ENCODE results near the gene RAB11FIP3. TPM values are rescaled to one million over a fixed set of nuclear protein-coding genes. Genes with fewer than 3 reads are reported as not detected.

The RAB11FIP3 gene
- total RNA-seq, 2 donors from 2014 or later, result 19.9 to 43.8 TPM

GRCh38 chr16:523097-523741 lies 97.8 kb downstream of the RAB11FIP3 start:
- Histone ChIP-seq H3K27ac (no peak overlapping the region), H3K36me3 (peaks cover 28% of the 10 kb centered on the region)
- DNase-seq (ENCODE audit: low spot score), result no peak

GRCh38 chr16:524274-525040 lies 99.0 kb downstream of the RAB11FIP3 start:
- no peak for DNase-seq (ENCODE audit: low spot score)
- H3K9me3 ChIP-seq, result no peaks in the 10 kb centered on the region
- H3K4me3 ChIP-seq, result no peak overlapping the region
- no peak overlapping the region for H3K27ac ChIP-seq
- H3K36me3 ChIP-seq, result peaks cover 18% of the 10 kb centered on the region
- H3K4me1 ChIP-seq, result peaks cover 0 to 32% of the 10 kb centered on the region in 2 donors
- TF ChIP-seq, protein P1, sequence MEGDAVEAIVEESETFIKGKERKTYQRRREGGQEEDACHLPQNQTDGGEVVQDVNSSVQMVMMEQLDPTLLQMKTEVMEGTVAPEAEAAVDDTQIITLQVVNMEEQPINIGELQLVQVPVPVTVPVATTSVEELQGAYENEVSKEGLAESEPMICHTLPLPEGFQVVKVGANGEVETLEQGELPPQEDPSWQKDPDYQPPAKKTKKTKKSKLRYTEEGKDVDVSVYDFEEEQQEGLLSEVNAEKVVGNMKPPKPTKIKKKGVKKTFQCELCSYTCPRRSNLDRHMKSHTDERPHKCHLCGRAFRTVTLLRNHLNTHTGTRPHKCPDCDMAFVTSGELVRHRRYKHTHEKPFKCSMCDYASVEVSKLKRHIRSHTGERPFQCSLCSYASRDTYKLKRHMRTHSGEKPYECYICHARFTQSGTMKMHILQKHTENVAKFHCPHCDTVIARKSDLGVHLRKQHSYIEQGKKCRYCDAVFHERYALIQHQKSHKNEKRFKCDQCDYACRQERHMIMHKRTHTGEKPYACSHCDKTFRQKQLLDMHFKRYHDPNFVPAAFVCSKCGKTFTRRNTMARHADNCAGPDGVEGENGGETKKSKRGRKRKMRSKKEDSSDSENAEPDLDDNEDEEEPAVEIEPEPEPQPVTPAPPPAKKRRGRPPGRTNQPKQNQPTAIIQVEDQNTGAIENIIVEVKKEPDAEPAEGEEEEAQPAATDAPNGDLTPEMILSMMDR (IDR thresholded peaks at IDR 0.05), result no peak
- no peaks in the 10 kb centered on the region for H3K27me3 ChIP-seq

More at GRCh38 chr16:523097-523741, 97.8 kb downstream of the RAB11FIP3 start:
- no peaks in the 10 kb centered on the region for H3K27me3 ChIP-seq
- H3K9me3 ChIP-seq, result no peaks in the 10 kb centered on the region
- peaks cover 0 to 20% of the 10 kb centered on the region in 2 donors for H3K4me1 ChIP-seq
- TF ChIP-seq, protein P1 (IDR thresholded peaks at IDR 0.05), result no peak
- no peak overlapping the region for H3K4me3 ChIP-seq

GRCh38 chr16:525123-525519 lies 99.7 kb downstream of the RAB11FIP3 start:
- no peak overlapping the region for H3K4me3 ChIP-seq
- H3K27me3 ChIP-seq, result no peaks in the 10 kb centered on the region
- H3K27ac ChIP-seq, result no peak overlapping the region
- H3K36me3 ChIP-seq, result peaks cover 12% of the 10 kb centered on the region
- peaks cover 0 to 39% of the 10 kb centered on the region in 2 donors for H3K4me1 ChIP-seq
- DNase-seq (ENCODE audit: low spot score), result no peak
- no peaks in the 10 kb centered on the region for H3K9me3 ChIP-seq
- TF ChIP-seq, protein P1 (IDR thresholded peaks at IDR 0.05), result no peak

GRCh38 chr16:525520-526180 lies 100.2 kb downstream of the RAB11FIP3 start:
- peaks cover 0 to 44% of the 10 kb centered on the region in 2 donors for H3K4me1 ChIP-seq
- no peaks in the 10 kb centered on the region for H3K9me3 ChIP-seq
- TF ChIP-seq, protein P1 (IDR thresholded peaks at IDR 0.05), result no peak
- H3K4me3 ChIP-seq, result peak overlapping the region in 1 of 2 donors; percentile 79
- H3K36me3 ChIP-seq, result peaks cover 6% of the 10 kb centered on the region
- DNase-seq (ENCODE audit: low spot score), result no peak
- H3K27me3 ChIP-seq, result no peaks in the 10 kb centered on the region
- peak overlapping the region; percentile 96 to 98 for H3K27ac ChIP-seq

- DNase-seq (ENCODE audit: low spot score), result peak; percentile 70
- Histone ChIP-seq H3K9me3 (no peaks in the 10 kb centered on the region), H3K4me3 (peak overlapping the region; percentile 60 to 79), H3K36me3 (no peaks in the 10 kb centered on the region), H3K27me3 (no peaks in the 10 kb centered on the region), H3K4me1 (peaks cover 0 to 46% of the 10 kb centered on the region in 2 donors), H3K27ac (peak overlapping the region; percentile 96 to 98)
- TF ChIP-seq, protein P1 (IDR thresholded peaks at IDR 0.05), result no peak
Measured at GRCh38 chr16:526181-527014, 100.9 kb downstream of the RAB11FIP3 start.

Data from right atrium auricular region (tissue), 2 donors.